PC-3 (cell line): ENCODE measurements around the gene PNISR. TPM values are rescaled to one million over a fixed set of nuclear protein-coding genes. Genes with fewer than 3 reads are reported as not detected.
A peak's percentile ranks its signal among the peaks of the same experiment; 100 is the strongest.

Experiments
- ATAC-seq: fragments of 200-7000 bp; cut with Tn5 transposase; 2 replicates; pipeline ENCODE4 v1.9.1; 2020; ENCODE audit warnings: mild to moderate bottlenecking, moderate library complexity
- BruUV-seq: library from RNA; stranded (reverse); fragments of 400-500 nt; replicated peaks from 2 replicates; lab custom pipeline; 2021; lab: Mats Ljungman, UMichigan
- CTCF ChIA-PET: fragments of 300-600 bp; sonication (Branson Sonifier 250); formaldehyde crosslinking; loops from one replicate; lab custom pipeline; 2022; ENCODE audit warnings: antibody characterized with exemption; lab: Charles Lee
- POLR2A ChIA-PET: fragments of 300-600 bp; sonication (Branson Sonifier 250); formaldehyde crosslinking; loops from one replicate; lab custom pipeline; 2022; ENCODE audit warnings: antibody characterized with exemption; ENCODE audit not compliant: unreplicated experiment; lab: Charles Lee
- DNase-seq: peaks from one replicate; pipeline ENCODE4 v3.0.0-alpha.2; 2015
- H2AFZ ChIP-seq: fragments of 300-600 bp; sonication (generic); 2 replicates; pipeline ENCODE4 v1.6.0; 2016; ENCODE audit warnings: antibody characterized with exemption, low read length
- H3F3A ChIP-seq: fragments of 300-600 bp; sonication (generic); one replicate; pipeline ENCODE4 v1.6.0; 2017; ENCODE audit warnings: antibody characterized with exemption, low read length, control low read depth, mild to moderate bottlenecking; ENCODE audit not compliant: unreplicated experiment
- H3K27ac ChIP-seq: fragments of 300-600 bp; sonication (generic); 2 replicates; pipeline ENCODE4 v1.5.1; 2016; ENCODE audit warnings: mild to moderate bottlenecking, low read length
- H3K27me3 ChIP-seq: fragments of 300-600 bp; sonication (generic); 2 replicates; pipeline ENCODE4 v1.6.1; 2016; ENCODE audit warnings: low read length, mixed read lengths
- H3K36me3 ChIP-seq: fragments of 300-600 bp; sonication (generic); 2 replicates; pipeline ENCODE4 v1.6.1; 2016; ENCODE audit warnings: low read depth, mixed run types, low read length, mixed read lengths
- H3K4me1 ChIP-seq: fragments of 300-600 bp; sonication (generic); 2 replicates; pipeline ENCODE4 v1.5.1; 2016; ENCODE audit warnings: low read length; ENCODE audit not compliant: insufficient read depth
- H3K4me2 ChIP-seq: fragments of 300-600 bp; sonication (generic); 2 replicates; pipeline ENCODE4 v1.6.0; 2016; ENCODE audit warnings: low read length
- H3K4me3 ChIP-seq: fragments of 300-600 bp; sonication (generic); 2 replicates; pipeline ENCODE4 v1.5.1; 2016; ENCODE audit warnings: mild to moderate bottlenecking, low read length, mixed read lengths
- H3K79me2 ChIP-seq: fragments of 300-600 bp; sonication (generic); 2 replicates; pipeline ENCODE4 v1.6.1; 2017; ENCODE audit warnings: low read length, mixed read lengths
- H3K9ac ChIP-seq: fragments of 300-600 bp; sonication (generic); 2 replicates; pipeline ENCODE4 v1.6.0; 2016; ENCODE audit warnings: mild to moderate bottlenecking, low read length
- H3K9me2 ChIP-seq: fragments of 300-600 bp; sonication (generic); replicated peaks from 2 replicates; pipeline ENCODE4 v1.6.1; 2016; ENCODE audit warnings: mixed run types, low read length, mixed read lengths
- H3K9me3 ChIP-seq: fragments of 300-600 bp; sonication (generic); 2 replicates; pipeline ENCODE4 v1.6.1; 2016; ENCODE audit warnings: low read length, mixed read lengths
- H4K20me1 ChIP-seq: fragments of 300-600 bp; sonication (generic); 2 replicates; pipeline ENCODE4 v1.6.1; 2016; ENCODE audit warnings: low read length, mixed read lengths
- EZH2 ChIP-seq: fragments of 300-600 bp; sonication (generic); IDR thresholded peaks from one replicate; pipeline ENCODE4 v1.6.1; 2017; ENCODE audit warnings: antibody characterized with exemption, mild to moderate bottlenecking, low read length; ENCODE audit not compliant: unreplicated experiment
- EZH2phosphoT487 ChIP-seq: fragments of 300-600 bp; sonication (generic); IDR thresholded peaks from 2 replicates; pipeline ENCODE4 v1.6.1; 2018; ENCODE audit warnings: mild to moderate bottlenecking, antibody characterized with exemption, low read length, borderline replicate concordance
- intact Hi-C: fragments of 100-400 bp; cut with micrococcal nuclease; formaldehyde crosslinking; loops from 2 replicates; pipeline ENCODE4 v1.9.0; 2023
- total RNA-seq: library from RNA; depleted of rRNA; stranded (reverse); fragments of >200 nt; gene quantifications from 2 replicates; pipeline ENCODE4 v1.2.3, GENCODE V29; 2014
- TF ChIP-seq, protein P1 (sequence below): fragments of 300-600 bp; sonication (generic); conservative IDR thresholded peaks from 2 replicates; pipeline ENCODE4 v1.5.1; 2017; ENCODE audit warnings: antibody characterized with exemption, low read depth, mild to moderate bottlenecking, low read length

The PNISR gene
- total RNA-seq, 1 experiment from 2014 or later = 42.5 TPM

DNA sequence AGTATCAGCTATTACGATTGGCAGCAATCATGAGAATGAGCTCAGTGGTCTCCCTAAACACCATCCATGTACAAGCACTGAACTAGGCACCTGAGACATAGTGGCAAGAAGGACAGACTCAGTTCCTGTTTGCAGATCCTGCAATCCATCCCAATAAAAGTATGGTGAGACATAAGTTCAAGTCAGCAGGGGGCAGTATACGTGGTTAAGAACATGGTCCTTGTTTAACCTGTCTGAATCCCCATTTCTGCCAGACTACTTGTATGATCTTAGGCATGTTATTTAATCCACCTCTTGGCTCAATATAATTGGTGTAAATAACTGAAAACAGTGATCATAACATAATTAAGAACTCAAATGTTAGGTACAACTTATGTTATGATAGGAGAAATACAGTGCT, 33.2 kb upstream of the PNISR start:
- H3K79me2 ChIP-seq = no peaks in the 10 kb centered on the region
- no peak overlapping the region for H3K9ac ChIP-seq
- H3K36me3 ChIP-seq = no peaks in the 10 kb centered on the region
- no peaks in the 10 kb centered on the region for H3K9me3 ChIP-seq
- POLR2A ChIA-PET = no interaction called here
- no peak overlapping the region for H3K4me2 ChIP-seq
- H3K4me1 ChIP-seq = no peaks in the 10 kb centered on the region
- H3F3A ChIP-seq = no peaks in the 10 kb centered on the region
- H4K20me1 ChIP-seq = no peaks in the 10 kb centered on the region
- no peaks in the 10 kb centered on the region for H3K27me3 ChIP-seq
- DNase-seq (peak; percentile 60), ATAC-seq (no peak)
- H3K4me3 ChIP-seq = no peak overlapping the region
- H3K27ac ChIP-seq = no peak overlapping the region
- no peak overlapping the region for H2AFZ ChIP-seq
- intact Hi-C loops = no loop called here
- no peaks in the 10 kb centered on the region for H3K9me2 ChIP-seq
- no peak for TF ChIP-seq EZH2phosphoT487
- TF ChIP-seq, protein P1, sequence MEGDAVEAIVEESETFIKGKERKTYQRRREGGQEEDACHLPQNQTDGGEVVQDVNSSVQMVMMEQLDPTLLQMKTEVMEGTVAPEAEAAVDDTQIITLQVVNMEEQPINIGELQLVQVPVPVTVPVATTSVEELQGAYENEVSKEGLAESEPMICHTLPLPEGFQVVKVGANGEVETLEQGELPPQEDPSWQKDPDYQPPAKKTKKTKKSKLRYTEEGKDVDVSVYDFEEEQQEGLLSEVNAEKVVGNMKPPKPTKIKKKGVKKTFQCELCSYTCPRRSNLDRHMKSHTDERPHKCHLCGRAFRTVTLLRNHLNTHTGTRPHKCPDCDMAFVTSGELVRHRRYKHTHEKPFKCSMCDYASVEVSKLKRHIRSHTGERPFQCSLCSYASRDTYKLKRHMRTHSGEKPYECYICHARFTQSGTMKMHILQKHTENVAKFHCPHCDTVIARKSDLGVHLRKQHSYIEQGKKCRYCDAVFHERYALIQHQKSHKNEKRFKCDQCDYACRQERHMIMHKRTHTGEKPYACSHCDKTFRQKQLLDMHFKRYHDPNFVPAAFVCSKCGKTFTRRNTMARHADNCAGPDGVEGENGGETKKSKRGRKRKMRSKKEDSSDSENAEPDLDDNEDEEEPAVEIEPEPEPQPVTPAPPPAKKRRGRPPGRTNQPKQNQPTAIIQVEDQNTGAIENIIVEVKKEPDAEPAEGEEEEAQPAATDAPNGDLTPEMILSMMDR = peak; percentile 58
- BruUV-seq = no TSS peak
- CTCF ChIA-PET = no interaction called here

DNA sequence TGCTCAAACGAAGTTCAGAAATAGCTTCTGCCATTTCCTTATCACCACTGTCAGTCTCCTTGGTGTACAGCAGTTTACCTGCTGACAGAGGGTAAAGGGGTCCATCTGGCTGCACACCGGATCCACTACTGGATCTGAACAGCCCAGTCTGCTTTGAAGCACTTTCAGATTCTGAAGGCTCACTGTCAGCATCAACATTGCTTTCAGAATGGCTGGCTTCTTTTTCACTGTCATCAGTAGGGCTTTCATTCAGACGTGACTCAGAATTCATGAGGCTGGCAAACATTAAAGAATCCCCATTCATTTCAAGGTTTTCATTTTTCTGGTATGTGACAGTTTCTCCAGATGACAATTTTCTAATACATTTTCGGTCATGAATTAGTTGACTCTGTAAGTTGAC, 21.0 kb upstream of the PNISR start:
- no peak overlapping the region for H3K9ac ChIP-seq
- no peaks in the 10 kb centered on the region for H3K9me3 ChIP-seq
- H3K9me2 ChIP-seq = no peaks in the 10 kb centered on the region
- no peaks in the 10 kb centered on the region for H3K27me3 ChIP-seq
- H3K4me2 ChIP-seq = no peak overlapping the region
- H2AFZ ChIP-seq = no peak overlapping the region
- BruUV-seq = no TSS peak
- no peak overlapping the region for H3K4me3 ChIP-seq
- DNase-seq (no peak), ATAC-seq (no peak)
- ChIA-PET CTCF (no interaction called here), POLR2A (no interaction called here)
- H3K4me1 ChIP-seq = no peaks in the 10 kb centered on the region
- no peaks in the 10 kb centered on the region for H3F3A ChIP-seq
- TF ChIP-seq EZH2phosphoT487 = no peak
- no peak for TF ChIP-seq EZH2
- TF ChIP-seq, protein P1 = no peak
- H3K79me2 ChIP-seq = no peaks in the 10 kb centered on the region
- H3K36me3 ChIP-seq = no peaks in the 10 kb centered on the region
- no peak overlapping the region for H3K27ac ChIP-seq
- no peaks in the 10 kb centered on the region for H4K20me1 ChIP-seq
- intact Hi-C loops = no loop called here

DNA sequence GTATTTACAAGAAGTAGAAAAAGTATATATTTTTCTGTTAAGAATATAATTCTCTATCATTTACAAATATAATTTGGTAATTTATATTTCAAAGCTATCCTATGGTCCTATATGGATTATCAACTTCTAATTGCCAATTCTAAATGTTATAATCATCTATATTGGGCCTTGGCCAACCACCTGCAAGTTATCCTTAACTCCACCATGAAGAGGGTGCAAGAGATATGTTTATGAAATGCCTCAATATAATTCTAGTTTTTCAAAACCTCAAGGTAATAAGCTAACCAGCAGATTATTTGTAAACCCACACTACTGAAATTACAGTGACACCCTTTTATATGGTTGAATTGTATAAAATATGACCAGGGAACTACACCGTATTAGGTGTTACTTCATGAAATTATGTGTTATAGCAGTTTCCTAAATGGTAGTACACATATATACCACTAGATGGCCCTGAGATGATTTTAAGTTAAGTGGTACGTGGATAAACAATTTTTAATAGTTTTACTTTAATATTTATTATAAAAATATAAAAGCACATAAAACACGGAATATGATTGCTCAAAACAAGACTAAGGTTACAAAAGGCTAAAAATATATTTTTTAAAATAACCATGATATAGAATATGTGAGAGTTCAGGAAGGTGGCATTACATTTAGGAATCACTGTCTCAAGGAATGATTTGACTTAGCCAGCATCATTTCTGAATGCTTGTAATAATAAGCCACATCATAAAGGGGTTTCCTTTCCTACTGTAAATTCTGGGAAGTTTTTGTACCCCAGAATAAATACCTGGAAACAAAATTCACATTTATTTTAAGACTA, 9.8 kb upstream of the PNISR start:
- TF ChIP-seq EZH2 = no peak
- TF ChIP-seq, protein P1 = peak; percentile 46
- H2AFZ ChIP-seq = no peak overlapping the region
- DNase-seq (peak; percentile 43), ATAC-seq (peak; percentile 35; the same call in 1 of the 2 replicates)
- no peaks in the 10 kb centered on the region; the same call in 1 of the 2 replicates for H3K36me3 ChIP-seq
- no peak overlapping the region for H3K27ac ChIP-seq
- intact Hi-C loops = no loop called here
- H3K79me2 ChIP-seq = no peaks in the 10 kb centered on the region
- no peak overlapping the region for H3K9ac ChIP-seq
- no TSS peak for BruUV-seq
- no peak overlapping the region for H3K4me3 ChIP-seq
- H3K4me2 ChIP-seq = no peak overlapping the region
- no peaks in the 10 kb centered on the region for H3K4me1 ChIP-seq
- no peaks in the 10 kb centered on the region for H3K9me3 ChIP-seq
- ChIA-PET CTCF (no interaction called here), POLR2A (no interaction called here)
- no peaks in the 10 kb centered on the region for H4K20me1 ChIP-seq
- H3K9me2 ChIP-seq = no peaks in the 10 kb centered on the region
- H3F3A ChIP-seq = no peaks in the 10 kb centered on the region
- H3K27me3 ChIP-seq = no peaks in the 10 kb centered on the region
